WTC11 (cell line): ENCODE results near the gene ST6GAL1. TPM values are rescaled to one million over a fixed set of nuclear protein-coding genes. Genes with fewer than 3 reads are reported as not detected.

Experiments
- ATAC-seq: fragments of 200-7000 bp; cut with Tn5 transposase; 2 replicates; pipeline ENCODE4 v1.10.0; 2021; ENCODE audit warnings: mild to moderate bottlenecking, moderate library complexity
- CTCF ChIA-PET: fragments of 300-600 bp; sonication (Branson Sonifier 250); formaldehyde crosslinking; loops from one replicate; lab custom pipeline; 2021; ENCODE audit warnings: antibody characterized with exemption; lab: Charles Lee
- POLR2A ChIA-PET: fragments of 350-600 bp; sonication (Branson Sonifier 250); formaldehyde crosslinking; loops from one replicate; lab custom pipeline; 2021; ENCODE audit warnings: antibody characterized with exemption; lab: Charles Lee
- DNase-seq: peaks from one replicate; pipeline ENCODE4 v3.0.0; 2021; ENCODE audit warnings: low spot score
- H3K27ac Mint-ChIP-seq: 2 replicates; pipeline ENCODE4 v1.8.0; 2021; ENCODE audit warnings: mixed read lengths
- H3K27me3 Mint-ChIP-seq: 2 replicates; pipeline ENCODE4 v1.8.0; 2021; ENCODE audit warnings: low read depth, mild to moderate bottlenecking, moderate library complexity, mixed read lengths
- H3K36me3 Mint-ChIP-seq: 2 replicates; pipeline ENCODE4 v1.8.0; 2021; ENCODE audit warnings: mixed read lengths
- H3K4me1 Mint-ChIP-seq: 2 replicates; pipeline ENCODE4 v1.8.0; 2022; ENCODE audit warnings: mixed read lengths
- H3K4me3 Mint-ChIP-seq: 2 replicates; pipeline ENCODE4 v1.8.0; 2021; ENCODE audit warnings: mild to moderate bottlenecking, moderate library complexity, mixed read lengths
- H3K9me3 Mint-ChIP-seq: 2 replicates; pipeline ENCODE4 v1.8.0; 2021; ENCODE audit warnings: mixed read lengths
- AR ChIP-seq: fragments of 250-450 bp; sonication (Bioruptor Pico); IDR thresholded peaks from 2 replicates; pipeline ENCODE4 v1.9.0; 2021; ENCODE audit warnings: mild to moderate bottlenecking
- ATF3 ChIP-seq: sonication (generic); formaldehyde crosslinking; conservative IDR thresholded peaks from 2 replicates; pipeline ENCODE4 v1.8.1; 2022; ENCODE audit warnings: mild to moderate bottlenecking, missing genetic modification reagents
- GRHL2 ChIP-seq: fragments of 250-450 bp; sonication (Bioruptor Pico); IDR thresholded peaks from 2 replicates; pipeline ENCODE4 v1.8.0; 2022; ENCODE audit warnings: mild to moderate bottlenecking, moderate library complexity; ENCODE audit not compliant: insufficient replicate concordance, severe bottlenecking
- MLX ChIP-seq: sonication (generic); formaldehyde crosslinking; IDR thresholded peaks from 2 replicates; pipeline ENCODE4 v1.8.1; 2023; ENCODE audit warnings: mild to moderate bottlenecking, missing genetic modification reagents, moderate library complexity
- NR2C2 ChIP-seq: sonication (generic); formaldehyde crosslinking; IDR thresholded peaks from 2 replicates; pipeline ENCODE4 v1.8.0; 2022; ENCODE audit warnings: mild to moderate bottlenecking, missing genetic modification reagents
- OVOL2 ChIP-seq: fragments of 250-450 bp; sonication (Bioruptor Pico); IDR thresholded peaks from 2 replicates; pipeline ENCODE4 v1.9.0; 2021; ENCODE audit warnings: mild to moderate bottlenecking, borderline replicate concordance
- SP1 ChIP-seq: sonication (generic); formaldehyde crosslinking; conservative IDR thresholded peaks from 2 replicates; pipeline ENCODE4 v1.8.1; 2022; ENCODE audit warnings: missing genetic modification reagents
- STAT6 ChIP-seq: sonication (generic); formaldehyde crosslinking; conservative IDR thresholded peaks from 2 replicates; pipeline ENCODE4 v1.8.1; 2023; ENCODE audit warnings: mild to moderate bottlenecking, low read depth, missing genetic modification reagents, moderate library complexity
- ZNF425 ChIP-seq: fragments of 250-450 bp; sonication (Bioruptor Pico); conservative IDR thresholded peaks from 2 replicates; pipeline ENCODE4 v1.9.0; 2021; ENCODE audit warnings: mild to moderate bottlenecking
- total RNA-seq: library from RNA; stranded (reverse); gene quantifications from 3 replicates; pipeline ENCODE4 v1.2.3, GENCODE V29; 2021

Gene ST6GAL1
- total RNA-seq, 1 experiment from 2014 or later, result 87.5 TPM

GRCh38 chr3:186932281-186933181 lies 2.2 kb downstream of the ST6GAL1 start (continued):
- no peak for TF ChIP-seq ATF3
- TF ChIP-seq STAT6 (CRISPR knock-in tag), result no peak

GRCh38 chr3:186933816-186934215 lies 3.5 kb downstream of the ST6GAL1 start:
- ChIA-PET POLR2A (no interaction called here), CTCF (interaction anchor here (1.3 to 5.3 kb wide), 2 partner anchors 25 to 84 kb away, joined by 5 to 39 read pairs; no protein-coding TSS in a partner anchor)
- Mint-ChIP-seq H3K27ac (peak overlapping the region; percentile 87; the same call in 1 of the 2 replicates), H3K27me3 (peaks cover 10% of the 10 kb centered on the region), H3K36me3 (peaks cover 27% of the 10 kb centered on the region), H3K9me3 (peaks cover 7% of the 10 kb centered on the region), H3K4me1 (peaks cover 47% of the 10 kb centered on the region), H3K4me3 (no peak overlapping the region)
- TF ChIP-seq ZNF425 (CRISPR knock-in tag) (no peak), SP1 (no peak), AR (CRISPR knock-in tag) (no peak), STAT6 (CRISPR knock-in tag) (no peak), NR2C2 (no peak), OVOL2 (CRISPR knock-in tag) (no peak), MLX (CRISPR knock-in tag) (no peak), GRHL2 (CRISPR knock-in tag) (no peak)
- ATAC-seq (no peak), DNase-seq (no peak)
